Measurements from ENCODE around the gene ATP2B3.

The ATP2B3 gene

GRCh38 chrX:153487590-153488071 lies 29.8 kb upstream of the ATP2B3 start:
- H3K9me2 ChIP-seq (replicated peaks; ENCODE audit: insufficient read depth, low read length) = no peaks in the 10 kb centered on the region
- H3K27ac ChIP-seq (ENCODE audit: low read length) = no peak overlapping the region
- no peak overlapping the region for H3K4me2 ChIP-seq (ENCODE audit: low read depth, low read length)
- no peaks in the 10 kb centered on the region for H3K36me3 ChIP-seq (replicated peaks; ENCODE audit: insufficient read depth, low read length)
- no peaks in the 10 kb centered on the region for H3F3A ChIP-seq (ENCODE audit: insufficient read depth, low read length)
- H3K79me2 ChIP-seq (ENCODE audit: low read length) = no peaks in the 10 kb centered on the region
- no peak overlapping the region for H3K4me3 ChIP-seq (ENCODE audit: low read length)
- peaks cover 72% of the 10 kb centered on the region for H3K27me3 ChIP-seq (replicated peaks; ENCODE audit: insufficient read depth, low read length)
- H2AFZ ChIP-seq (ENCODE audit: low read length) = no peak overlapping the region
- H4K20me1 ChIP-seq (ENCODE audit: insufficient read depth, low read length) = no peaks in the 10 kb centered on the region
- TF ChIP-seq EZH2phosphoT487 (IDR thresholded peaks at IDR 0.05; ENCODE audit: low read length) (no peak), EZH2 (optimal IDR thresholded peaks at IDR 0.05; ENCODE audit: low read depth, low read length) (no peak)
- DNase-seq = no peak
- H3K4me1 ChIP-seq (ENCODE audit: low read length) = no peaks in the 10 kb centered on the region
- no peaks in the 10 kb centered on the region for H3K9me3 ChIP-seq (replicated peaks; ENCODE audit: insufficient read depth, low read length)
- H3K9ac ChIP-seq (ENCODE audit: low read length) = no peak overlapping the region

- H3K79me2 ChIP-seq (ENCODE audit: low read length) = no peaks in the 10 kb centered on the region
- DNase-seq = no peak
- H3K4me1 ChIP-seq (ENCODE audit: low read length) = no peaks in the 10 kb centered on the region
- no peak overlapping the region for H3K9ac ChIP-seq (ENCODE audit: low read length)
- no peak overlapping the region for H3K4me2 ChIP-seq (ENCODE audit: low read depth, low read length)
- TF ChIP-seq EZH2phosphoT487 (IDR thresholded peaks at IDR 0.05; ENCODE audit: low read length) (no peak), CTCF (IDR thresholded peaks at IDR 0.05; ENCODE audit: low read length) (no peak), EZH2 (optimal IDR thresholded peaks at IDR 0.05; ENCODE audit: low read depth, low read length) (no peak)
- no peak overlapping the region for H3K27ac ChIP-seq (ENCODE audit: low read length)
- no peak overlapping the region for H3K4me3 ChIP-seq (ENCODE audit: low read length)
- H3F3A ChIP-seq (ENCODE audit: insufficient read depth, low read length) = no peaks in the 10 kb centered on the region
- no peaks in the 10 kb centered on the region for H3K9me3 ChIP-seq (replicated peaks; ENCODE audit: insufficient read depth, low read length)
- H2AFZ ChIP-seq (ENCODE audit: low read length) = no peak overlapping the region
- H4K20me1 ChIP-seq (ENCODE audit: insufficient read depth, low read length) = no peaks in the 10 kb centered on the region
- no peaks in the 10 kb centered on the region for H3K36me3 ChIP-seq (replicated peaks; ENCODE audit: insufficient read depth, low read length)
- no peaks in the 10 kb centered on the region for H3K9me2 ChIP-seq (replicated peaks; ENCODE audit: insufficient read depth, low read length)
- H3K27me3 ChIP-seq (replicated peaks; ENCODE audit: insufficient read depth, low read length) = peaks cover 77% of the 10 kb centered on the region
Measured at GRCh38 chrX:153488231-153488914, 29.1 kb upstream of the ATP2B3 start.

GRCh38 chrX:153490217-153490930 lies 27.1 kb upstream of the ATP2B3 start:
- no peaks in the 10 kb centered on the region for H3K9me2 ChIP-seq (replicated peaks; ENCODE audit: insufficient read depth, low read length)
- TF ChIP-seq CTCF (IDR thresholded peaks at IDR 0.05; ENCODE audit: low read length) (no peak), EZH2phosphoT487 (IDR thresholded peaks at IDR 0.05; ENCODE audit: low read length) (no peak), EZH2 (optimal IDR thresholded peaks at IDR 0.05; ENCODE audit: low read depth, low read length) (no peak)
- no peak overlapping the region for H2AFZ ChIP-seq (ENCODE audit: low read length)
- no peak for DNase-seq
- H3K4me3 ChIP-seq (ENCODE audit: low read length) = no peak overlapping the region
- no peaks in the 10 kb centered on the region for H3K9me3 ChIP-seq (replicated peaks; ENCODE audit: insufficient read depth, low read length)
- H3K4me1 ChIP-seq (ENCODE audit: low read length) = no peaks in the 10 kb centered on the region
- H3K27ac ChIP-seq (ENCODE audit: low read length) = no peak overlapping the region
- H3F3A ChIP-seq (ENCODE audit: insufficient read depth, low read length) = no peaks in the 10 kb centered on the region
- H3K4me2 ChIP-seq (ENCODE audit: low read depth, low read length) = no peak overlapping the region
- peaks cover 69% of the 10 kb centered on the region for H3K27me3 ChIP-seq (replicated peaks; ENCODE audit: insufficient read depth, low read length)
- H3K36me3 ChIP-seq (replicated peaks; ENCODE audit: insufficient read depth, low read length) = no peaks in the 10 kb centered on the region
- H3K79me2 ChIP-seq (ENCODE audit: low read length) = no peaks in the 10 kb centered on the region
- no peak overlapping the region for H3K9ac ChIP-seq (ENCODE audit: low read length)
- H4K20me1 ChIP-seq (ENCODE audit: insufficient read depth, low read length) = no peaks in the 10 kb centered on the region
